ENCODE data around the gene MARCHF4. TPM values are rescaled to one million over a fixed set of nuclear protein-coding genes. Genes with fewer than 3 reads are reported as not detected.

Gene MARCHF4
- total RNA-seq, 1 experiment from 2014 or later: 0.26 TPM

GRCh38 chr2:216402751-216403150 lies 30.5 kb upstream of the MARCHF4 start:
- no peaks in the 10 kb centered on the region for H3K27me3 Mint-ChIP-seq (ENCODE audit: low read depth)
- H3K4me3 Mint-ChIP-seq: no peak overlapping the region
- Histone ChIP-seq H3K27ac (ENCODE audit: insufficient read length, low read depth, low read length) (no peak overlapping the region), H2BK12ac (ENCODE audit: insufficient read length, low read depth, low read length) (no peak overlapping the region), H2BK5ac (ENCODE audit: insufficient read length, low read length) (no peak overlapping the region), H3K56ac (ENCODE audit: insufficient read length, low read depth, low read length) (no peak overlapping the region), H3K4ac (ENCODE audit: low read depth, low read length) (no peak overlapping the region), H4K20me1 (ENCODE audit: control insufficient read depth, insufficient read depth, insufficient read length) (no peaks in the 10 kb centered on the region), H3K27me3 (ENCODE audit: insufficient read depth, low read length) (no peaks in the 10 kb centered on the region), H3K79me1 (ENCODE audit: insufficient read depth, low read depth, low read length, poor library complexity, severe bottlenecking) (no peaks in the 10 kb centered on the region), H3K4me1 (ENCODE audit: insufficient read depth, low read length) (no peaks in the 10 kb centered on the region; the same call in 1 of the 2 replicates), H2AK5ac (ENCODE audit: insufficient read length, low read length) (no peak overlapping the region), H2AFZ (ENCODE audit: low read length) (no peak overlapping the region), H3K9ac (ENCODE audit: extremely low read depth, insufficient read length, low read length) (no peak overlapping the region), H2BK120ac (ENCODE audit: low read depth, low read length, poor library complexity, severe bottlenecking) (no peak overlapping the region), H2BK15ac (ENCODE audit: low read depth, low read length) (no peak overlapping the region), H3K79me2 (ENCODE audit: insufficient read depth, low read length) (no peaks in the 10 kb centered on the region), H4K5ac (ENCODE audit: insufficient read length, low read depth, low read length) (no peak overlapping the region), H3K14ac (ENCODE audit: insufficient read depth, low read length) (no peak overlapping the region), H4K8ac (replicated peaks; ENCODE audit: insufficient read length, low read depth, low read length) (no peak overlapping the region), H3K23ac (ENCODE audit: insufficient read length, low read depth, low read length) (no peak overlapping the region), H2BK20ac (ENCODE audit: low read depth, low read length, poor library complexity, severe bottlenecking) (no peak overlapping the region), H3K18ac (ENCODE audit: insufficient read length, low read depth, low read length) (no peak overlapping the region), H3K4me2 (ENCODE audit: insufficient read depth, insufficient read length, low read length) (no peak overlapping the region), H3K23me2 (ENCODE audit: insufficient read length, low read depth, low read length, poor library complexity, severe bottlenecking) (no peaks in the 10 kb centered on the region), H3K9me3 (ENCODE audit: control insufficient read depth, low read depth, low read length) (no peaks in the 10 kb centered on the region), H3T11ph (ENCODE audit: low read length) (no peak overlapping the region), H4K91ac (ENCODE audit: insufficient read length, low read depth, low read length) (no peak overlapping the region)
- no peak for DNase-seq
- no peaks in the 10 kb centered on the region for H3K36me3 Mint-ChIP-seq (ENCODE audit: insufficient read depth in 1 of 3, low read depth in 3 of 3)
- no peak for TF ChIP-seq CTCF (conservative IDR thresholded peaks at IDR 0.05)
- H3K27ac Mint-ChIP-seq: no peak overlapping the region
- H3K4me1 Mint-ChIP-seq: peaks cover 12 to 19% of the 10 kb centered on the region in 2 experiments
- WGBS (ENCODE audit: extremely low coverage, insufficient read length, low lambda C conversion rate): no CpG with 5 or more reads among the region's 6 CpGs
- no peaks in the 10 kb centered on the region for H3K9me3 Mint-ChIP-seq
